ENCODE data around the gene LHX2.

The LHX2 gene

GRCh38 chr9:124060844-124061605 lies 49.5 kb downstream of the LHX2 start:
- DNase-seq (ENCODE audit: low spot score): no peak

- DNase-seq (ENCODE audit: low spot score): no peak
Measured at GRCh38 chr9:124062172-124062571, 50.6 kb downstream of the LHX2 start.

- no peak for DNase-seq (ENCODE audit: low spot score)
Measured at GRCh38 chr9:124066783-124067577, 55.4 kb downstream of the LHX2 start.

- no peak for DNase-seq (ENCODE audit: low spot score)
Measured at GRCh38 chr9:124068251-124068650, 56.7 kb downstream of the LHX2 start.

GRCh38 chr9:124074746-124075145 lies 63.2 kb downstream of the LHX2 start:
- no peak for DNase-seq (ENCODE audit: low spot score)

GRCh38 chr9:124075761-124076160 lies 64.2 kb downstream of the LHX2 start:
- no peak for DNase-seq (ENCODE audit: low spot score)

- DNase-seq (ENCODE audit: low spot score): peak; percentile 49
Measured at GRCh38 chr9:124077915-124078572, 66.5 kb downstream of the LHX2 start.

- DNase-seq (ENCODE audit: low spot score): peak; percentile 85
Measured at GRCh38 chr9:124078641-124079040, 67.1 kb downstream of the LHX2 start.

- peak; percentile 84 for DNase-seq (ENCODE audit: low spot score)
Measured at GRCh38 chr9:124079176-124079925, 67.8 kb downstream of the LHX2 start.

GRCh38 chr9:124082622-124083021 lies 71.1 kb downstream of the LHX2 start:
- no peak for DNase-seq (ENCODE audit: low spot score)
